GM21723 (cell line): ENCODE data around the gene NCOA4.
"Not testable (repeated sequence)": the region's sequence is repeated elsewhere in the genome, so short reads cannot be mapped to it uniquely, and the experiment has no call there.

Source experiments
- ATAC-seq: cut with Tn5 transposase; IDR thresholded peaks from one replicate; pipeline ENCODE4 v1.9.1; 2021; ENCODE audit warnings: mild to moderate bottlenecking, moderate library complexity; ENCODE audit not compliant: unreplicated experiment

The NCOA4 gene

GRCh38 chr10:46022978-46023702 lies 7.3 kb downstream of the NCOA4 start:
- peak; percentile 94 for ATAC-seq

DNA sequence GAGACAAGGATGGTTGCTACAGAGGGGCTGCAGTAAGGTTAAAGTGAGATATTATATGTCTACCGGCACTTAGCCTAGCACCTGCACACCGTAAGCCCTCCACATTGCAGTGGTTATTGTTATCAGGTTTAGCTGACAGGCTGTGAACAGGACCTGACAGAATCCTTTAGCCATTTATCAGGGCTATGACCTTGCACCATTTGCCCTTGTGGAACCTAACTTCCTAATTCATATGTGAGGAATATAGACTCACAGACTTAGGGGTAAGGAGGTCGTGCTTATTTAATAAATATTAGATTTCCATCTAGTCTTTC lies 10.1 kb downstream of the NCOA4 start:
- no peak for ATAC-seq

DNA sequence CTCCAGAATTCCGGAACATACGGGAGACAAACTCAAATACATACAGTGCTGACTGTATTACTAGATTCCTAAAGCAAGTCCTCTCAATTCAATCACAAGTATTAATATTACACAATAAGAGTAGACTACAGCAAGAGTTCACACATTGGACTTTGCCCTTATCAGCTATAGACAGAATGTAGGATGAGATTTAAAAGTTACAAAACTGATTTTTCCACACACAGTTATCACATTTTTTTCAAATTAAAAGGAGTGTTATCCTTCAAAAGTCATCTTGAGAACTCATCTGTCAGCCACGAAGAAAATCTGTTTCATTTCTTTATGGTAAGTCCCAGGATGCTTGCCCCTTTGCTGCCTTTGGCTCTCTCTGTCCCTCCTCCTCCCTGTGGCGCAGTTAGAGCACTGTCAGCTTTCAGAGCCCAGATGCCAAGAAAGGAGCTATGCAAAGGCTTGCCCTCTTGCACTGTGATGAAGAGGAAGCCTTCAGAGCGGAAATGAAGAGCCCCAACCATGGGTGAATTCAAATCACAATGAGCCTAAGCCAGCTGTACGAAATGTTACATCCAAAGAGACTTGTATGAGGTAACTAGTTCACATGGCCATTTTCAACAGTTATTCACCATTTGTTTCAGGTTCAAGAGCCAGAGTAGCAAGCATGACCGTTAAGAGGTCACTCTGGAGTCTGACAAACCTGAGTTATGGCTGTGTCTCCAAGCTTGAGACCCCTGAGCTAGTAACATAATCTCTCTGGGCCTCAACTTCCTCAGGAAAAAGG lies 10.7 kb downstream of the NCOA4 start:
- no peak for ATAC-seq

DNA sequence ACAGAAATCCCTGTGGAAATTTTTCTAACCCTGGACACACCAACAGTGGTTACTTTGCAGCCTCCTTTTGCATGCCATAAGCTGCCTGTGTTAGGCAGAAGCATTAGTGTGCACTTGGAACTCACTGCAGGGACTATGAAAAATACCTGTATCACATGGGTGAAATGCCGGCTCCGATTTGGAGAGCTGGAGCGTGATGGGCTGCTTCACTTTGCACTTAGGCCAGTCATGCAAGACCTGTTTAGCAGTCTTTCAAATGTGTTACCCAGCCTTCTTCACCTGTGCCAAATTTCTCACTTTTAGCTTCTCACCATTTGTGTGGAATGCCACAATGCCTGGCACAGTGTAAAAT lies 11.3 kb downstream of the NCOA4 start:
- ATAC-seq = no peak

DNA sequence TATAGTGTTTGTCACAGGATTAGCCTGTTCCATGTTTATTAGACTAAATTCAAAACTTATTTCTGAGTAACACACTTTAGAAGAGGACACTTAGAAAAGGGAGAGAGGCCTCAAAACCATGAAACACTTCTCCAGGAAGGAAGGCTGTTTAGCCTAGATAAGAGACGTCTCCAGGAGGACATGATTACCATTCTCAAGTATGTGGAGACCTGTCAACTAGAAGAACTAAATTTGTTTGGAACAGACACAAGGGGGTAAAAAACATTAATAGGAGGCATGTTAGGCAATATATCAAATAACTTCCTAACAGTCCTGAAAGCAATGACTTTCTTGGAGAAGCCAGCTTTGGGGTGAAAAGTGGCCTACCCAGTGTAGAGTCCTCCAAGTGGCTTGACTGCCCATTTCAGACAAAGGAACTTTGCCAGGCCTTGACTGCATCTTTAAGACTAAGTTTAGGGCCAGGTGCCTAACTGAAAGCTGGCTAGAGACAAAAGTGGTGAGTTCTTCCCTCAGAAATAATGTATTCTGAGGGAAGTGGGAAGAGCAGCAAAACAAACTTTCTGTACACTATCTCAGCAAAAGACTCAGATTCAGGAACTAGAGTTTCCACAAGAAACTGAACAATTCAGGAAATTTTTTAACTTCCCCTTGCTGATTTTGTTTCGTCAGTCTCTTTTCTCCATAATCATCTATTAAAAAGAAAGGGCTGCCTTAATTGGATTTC lies 11.8 kb downstream of the NCOA4 start:
- no peak for ATAC-seq

DNA sequence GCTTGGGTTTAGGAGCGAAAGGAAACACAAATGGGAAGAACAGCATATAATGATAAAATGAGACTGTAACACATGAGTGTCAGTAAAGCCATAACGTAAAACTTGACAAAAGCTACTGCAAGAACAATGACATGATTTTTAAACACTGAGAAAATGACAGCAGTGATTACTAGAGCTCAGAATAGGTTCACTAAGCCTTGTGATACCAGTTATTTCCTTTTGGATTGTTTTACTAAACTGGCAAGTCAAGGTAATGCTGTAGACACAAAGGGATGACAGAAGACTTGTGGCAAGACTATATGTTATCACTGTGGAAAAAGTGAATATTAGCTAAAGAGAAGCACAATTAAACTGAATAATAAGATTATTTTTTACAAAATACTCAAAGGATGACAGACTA lies 12.7 kb downstream of the NCOA4 start:
- ATAC-seq = no peak

GRCh38 chr10:46016811-46017210 lies 13.6 kb downstream of the NCOA4 start:
- no peak for ATAC-seq

- ATAC-seq = no peak
These were observed 14.2 kb downstream of the NCOA4 start for GRCh38 chr10:46016190-46016589.

GRCh38 chr10:46014683-46015405 lies 15.6 kb downstream of the NCOA4 start:
- no peak for ATAC-seq

GRCh38 chr10:46014206-46014605 lies 16.2 kb downstream of the NCOA4 start:
- ATAC-seq = no peak

DNA sequence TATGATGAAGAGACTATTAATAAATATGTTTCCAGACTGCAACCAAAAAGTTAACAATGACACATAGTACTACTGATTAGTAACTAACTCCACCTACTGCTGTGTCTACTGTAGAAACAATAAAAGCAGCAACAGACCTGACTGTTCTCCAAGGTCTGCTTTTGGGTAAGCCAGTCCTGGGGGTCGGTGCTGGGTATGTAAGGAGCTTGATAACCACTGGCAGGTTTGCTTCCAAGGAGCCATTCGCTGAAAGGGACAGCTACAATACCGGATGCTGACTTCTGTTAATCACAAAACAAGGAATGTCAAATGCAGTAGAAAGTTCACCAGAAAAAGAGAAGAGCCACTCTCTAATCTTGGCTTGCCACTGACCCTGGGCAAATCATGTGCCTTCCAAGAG lies 17.7 kb downstream of the NCOA4 start:
- no peak for ATAC-seq

- ATAC-seq = no peak
These were observed 24.2 kb downstream of the NCOA4 start for GRCh38 chr10:46006219-46006618.

DNA sequence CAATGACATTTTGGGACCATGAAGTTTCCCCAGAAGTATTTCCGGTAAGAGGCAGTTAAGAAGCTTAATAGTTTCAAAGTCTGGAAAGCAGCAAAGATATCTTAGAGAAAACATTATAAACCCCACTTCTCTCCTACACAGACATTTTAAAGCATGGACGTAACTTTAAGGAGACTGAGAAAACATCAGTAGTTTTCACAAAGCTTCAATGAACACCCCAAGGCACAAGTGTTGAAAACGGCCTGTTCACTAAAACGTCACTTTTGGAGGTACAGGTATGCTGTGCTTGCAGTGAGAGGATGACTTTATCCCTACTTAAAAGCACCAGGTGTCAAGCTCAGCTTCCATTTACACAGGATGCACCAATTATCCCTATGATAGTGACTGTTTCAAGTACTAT lies 25.0 kb downstream of the NCOA4 start:
- no peak for ATAC-seq

DNA sequence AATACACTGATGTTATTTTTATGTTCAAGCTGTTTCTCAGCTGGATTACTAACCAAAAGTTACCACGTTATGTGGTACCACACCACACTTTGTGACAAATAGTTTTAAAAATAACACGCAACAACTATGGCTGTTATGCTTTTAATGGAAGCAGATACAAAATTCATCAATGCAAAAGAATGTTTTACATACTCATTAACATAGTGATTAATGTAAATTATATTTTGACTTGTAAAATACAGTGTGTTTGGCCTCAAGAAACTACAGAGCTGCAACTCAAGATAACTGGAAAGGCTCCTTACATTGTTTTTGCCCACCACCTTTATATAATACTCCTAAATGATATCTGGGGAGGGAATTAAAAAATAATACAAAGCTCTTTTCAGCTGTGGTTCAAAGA lies 25.5 kb downstream of the NCOA4 start:
- no peak for ATAC-seq

GRCh38 chr10:46002916-46003693 lies 27.3 kb downstream of the NCOA4 start:
- no peak for ATAC-seq

- ATAC-seq = not testable (repeated sequence)
These were observed 28.2 kb downstream of the NCOA4 start for GRCh38 chr10:46002189-46002687.

- no peak for ATAC-seq
These were observed 29.2 kb downstream of the NCOA4 start for GRCh38 chr10:46001187-46001756.

GRCh38 chr10:46000538-46000937 lies 29.9 kb downstream of the NCOA4 start:
- no peak for ATAC-seq

DNA sequence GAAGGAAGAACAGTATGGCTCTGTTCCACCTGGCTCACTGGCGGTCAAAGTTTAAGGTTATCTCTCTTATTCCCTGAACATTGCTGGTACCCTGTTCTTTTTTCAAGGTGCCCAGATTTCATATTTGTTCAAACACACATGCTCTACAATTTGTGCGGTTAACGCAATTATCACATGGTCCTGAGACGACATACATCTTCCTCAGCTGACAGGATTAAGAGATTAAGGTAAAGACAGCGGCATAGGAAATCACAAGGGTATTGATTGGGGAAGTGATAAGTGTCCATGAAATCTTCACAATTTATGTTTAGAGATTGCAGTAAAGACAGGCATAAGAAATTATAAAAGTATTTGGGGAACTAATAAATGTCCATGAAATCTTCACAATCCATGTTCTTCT lies 30.5 kb downstream of the NCOA4 start:
- ATAC-seq = not testable (repeated sequence)
